Lung (tissue), 12 donors: ENCODE data around the gene ZFAND2B. TPM values are rescaled to one million over a fixed set of nuclear protein-coding genes. Genes with fewer than 3 reads are reported as not detected.

Experiments used
- ATAC-seq: fragments of 200-7000 bp; cut with Tn5 transposase; one replicate; pipeline ENCODE4 v1.9.1; 2020; ENCODE audit warnings: moderate number of reproducible peaks; ENCODE audit not compliant: insufficient read depth, low FRiP score
- DNase-seq, 3 donors: peaks; one replicate each; pipeline ENCODE4 v3.0.0-alpha.2; 2013 to 2017
- H3K27ac ChIP-seq, 2 donors: one replicate each; pipeline ENCODE4 v1.5.1; 2013; ENCODE audit warnings: mild to moderate bottlenecking in 2 of 2, moderate library complexity in 2 of 2, control low read depth in 1 of 2, inconsistent platforms in 1 of 2, low read depth in 1 of 2, low read length in 1 of 2
- H3K27me3 ChIP-seq, 3 donors: one replicate each; pipeline ENCODE4 v1.5.1; 2013; ENCODE audit warnings: low read length in 2 of 3; ENCODE audit not compliant: control insufficient read depth in 3 of 3, insufficient read depth in 3 of 3
- H3K36me3 ChIP-seq, 4 donors: one replicate each; pipeline ENCODE4 v1.5.1; 2013; ENCODE audit warnings: low read length in 4 of 4, mild to moderate bottlenecking in 1 of 4, moderate library complexity in 1 of 4; ENCODE audit not compliant: control insufficient read depth in 4 of 4, insufficient read depth in 4 of 4
- H3K4me1 ChIP-seq, 5 donors: one replicate each; pipeline ENCODE4 v1.5.1; 2013; ENCODE audit warnings: low read length in 5 of 5, mild to moderate bottlenecking in 2 of 5, moderate library complexity in 1 of 5; ENCODE audit not compliant: control insufficient read depth in 5 of 5, insufficient read depth in 5 of 5
- H3K4me3 ChIP-seq: one replicate; pipeline ENCODE4 v1.5.1; 2013; ENCODE audit warnings: mild to moderate bottlenecking, control low read depth, moderate library complexity
- H3K9ac ChIP-seq, 2 donors: one replicate each; pipeline ENCODE4 v1.5.1; 2013; ENCODE audit warnings: low read length in 2 of 2, control low read depth in 1 of 2; ENCODE audit not compliant: insufficient read depth in 1 of 2
- H3K9me3 ChIP-seq, 4 donors: one replicate each; pipeline ENCODE4 v1.5.1; 2013; ENCODE audit warnings: low read length in 3 of 4, mild to moderate bottlenecking in 1 of 4, moderate library complexity in 1 of 4; ENCODE audit not compliant: control insufficient read depth in 4 of 4, insufficient read depth in 3 of 4
- CTCF ChIP-seq: IDR thresholded peaks from 2 replicates; pipeline ENCODE4 v1.5.1; 2012; ENCODE audit warnings: mild to moderate bottlenecking; ENCODE audit errors: control extremely low read depth, extremely low read depth
- WGBS, 2 donors: extraction: QIAGEN DNeasy Blood & Tissue Kit; methylation state at CpG; one replicate each; pipeline ENCODE4 v1.1.7; 2013; 5-methylcytosine and 5-hydroxymethylcytosine counted together
- polyA plus RNA-seq, 2 donors: library from polyadenylated mRNA; stranded (reverse); fragments of 200-250 nt; gene quantifications; one replicate each; pipeline ENCODE4 v1.2.1, GENCODE V29; 2013
- total RNA-seq, 2 donors: library from RNA; depleted of rRNA in 1 of 2; stranded (reverse); fragments of >200 nt in 1 of 2; gene quantifications; one replicate each; pipeline ENCODE4 v1.2.1, GENCODE V29; 2014 to 2021
- donor health status: control.
- donor health status: control.
- donor health status: Bipolar disorder and iron deficiency.
- donor health status: healthy.
- donor health status: DM: yes; HTN: yes; CAD: no.

ZFAND2B gene
- total and polyA plus RNA-seq, 4 donors: 28.2 to 45.1 (median 39.6) TPM

GRCh38 chr2:219158586-219158985 is 48.0 kb upstream of the ZFAND2B start:
- H3K9me3 ChIP-seq: no peaks in the 10 kb centered on the region

GRCh38 chr2:219159771-219160185 is 46.8 kb upstream of the ZFAND2B start:
- no peak for TF ChIP-seq CTCF
- Histone ChIP-seq H3K4me3 (peak overlapping the region; percentile 8), H3K36me3 (peaks cover 3 to 7% (median 6%) of the 10 kb centered on the region in 4 donors), H3K9me3 (no peaks in the 10 kb centered on the region), H3K4me1 (peaks cover 0 to 5% (median 5%) of the 10 kb centered on the region in 5 donors), H3K27me3 (no peaks in the 10 kb centered on the region), H3K27ac (peak overlapping the region; percentile 42 to 63), H3K9ac (peak overlapping the region in 1 of 2 donors; percentile 78)
- DNase-seq: peak in 1 of 3 donors; percentile 9
- no peak for ATAC-seq
- 8 to 17% methylated on average over 18 of the region's 18 CpGs for WGBS, 2 donors

More at GRCh38 chr2:219158586-219158985, 48.0 kb upstream of the ZFAND2B start:
- Histone ChIP-seq H3K36me3 (peaks cover 3 to 10% (median 6%) of the 10 kb centered on the region in 4 donors), H3K4me1 (peaks cover 0 to 5% (median 5%) of the 10 kb centered on the region in 5 donors), H3K4me3 (no peak overlapping the region), H3K9ac (no peak overlapping the region), H3K27ac (no peak overlapping the region), H3K27me3 (no peaks in the 10 kb centered on the region)
- no peak for DNase-seq
- no peak for ATAC-seq
- TF ChIP-seq CTCF: no peak
- 81 to 86% methylated on average over 3 of the region's 3 CpGs for WGBS, 2 donors

GRCh38 chr2:219160186-219161017 is 46.2 kb upstream of the ZFAND2B start, which contains the start of gene NHEJ1:
NHEJ1 (minus strand) TSS chr2:219160815; CDS start chr2:219158362, 2,453 bp downstream.
- Histone ChIP-seq H3K9me3 (no peaks in the 10 kb centered on the region), H3K9ac (peak within 1 kb of the TSS in 1 of 2 donors; percentile 78), H3K4me3 (peak within 1 kb of the TSS; percentile 76), H3K4me1 (peaks cover 0 to 5% (median 5%) of the 10 kb centered on the region in 5 donors), H3K27me3 (no peaks in the 10 kb centered on the region), H3K36me3 (peaks cover 3 to 7% (median 7%) of the 10 kb centered on the region in 4 donors), H3K27ac (peak within 1 kb of the TSS; percentile 97 to 99)
- 0% methylated on average over 63 to 70 of the region's 70 CpGs for WGBS, 2 donors
- peak; percentile 92 for TF ChIP-seq CTCF
- DNase-seq: peak; percentile 94 to 95 (median 94)
- ATAC-seq: peak; percentile 97
